ENCODE results near the gene LRP1B.

LRP1B gene

DNA sequence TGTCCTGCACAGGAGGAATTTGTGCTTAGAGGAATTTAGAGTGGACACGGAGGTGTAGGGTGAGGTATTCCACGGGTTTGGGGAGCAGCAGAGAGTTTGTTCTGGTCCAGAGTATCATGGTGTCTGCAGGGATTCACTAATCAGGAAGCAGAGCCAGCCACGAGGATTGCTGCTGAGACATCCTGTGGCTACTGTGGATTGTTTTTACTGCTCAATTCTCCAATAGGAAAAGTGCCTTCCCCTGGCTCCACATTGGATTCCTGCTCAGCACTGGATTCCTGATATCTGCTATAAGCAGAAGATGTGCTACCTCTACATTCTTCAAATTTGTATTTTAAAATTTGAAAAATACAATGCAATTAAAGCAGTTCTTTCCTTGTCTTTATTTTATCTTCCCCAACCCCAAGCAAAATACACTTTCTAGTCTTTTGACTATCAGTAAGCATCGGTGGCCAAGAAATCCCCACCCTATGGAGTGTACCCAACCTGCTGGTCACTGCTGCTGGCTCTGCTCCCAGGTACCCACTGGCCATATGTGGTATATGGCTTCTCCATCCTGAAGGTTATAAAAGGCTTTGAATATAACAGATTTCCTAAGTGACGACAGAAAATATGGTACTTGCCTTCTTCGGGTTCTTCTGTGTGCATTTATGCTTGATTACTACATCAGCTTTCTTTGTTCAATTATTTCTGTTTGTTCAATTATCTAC is 1947.6 kb downstream of the LRP1B start:
- Histone ChIP-seq H3K36me3 (ENCODE audit: control insufficient read depth in 2 of 2, insufficient read depth in 2 of 2, low read length in 2 of 2) (no peaks in the 10 kb centered on the region), H3K27me3 (ENCODE audit: control insufficient read depth in 2 of 2, insufficient read depth in 2 of 2, low read length in 2 of 2) (no peaks in the 10 kb centered on the region), H3K4me3 (ENCODE audit: low read length in 2 of 2) (no peak overlapping the region), H3K9ac (ENCODE audit: low read depth in 1 of 2, low read length in 2 of 2) (no peak overlapping the region), H3K9me3 (ENCODE audit: control insufficient read depth in 2 of 2, low read length in 2 of 2) (no peaks in the 10 kb centered on the region), H3K4me1 (ENCODE audit: control insufficient read depth in 2 of 2, insufficient read depth in 2 of 2, low read length in 2 of 2) (no peaks in the 10 kb centered on the region), H3K27ac (ENCODE audit: low read depth in 2 of 2, low read length in 2 of 2) (no peak overlapping the region)

Measured in mucosa of rectum (tissue), 2 donors.